LNCaP clone FGC (cell line): ENCODE measurements around the gene JPH2.

Experiments used
- DNase-seq: peaks from one replicate; pipeline ENCODE4 v3.0.0-alpha.2; 2011; ENCODE audit warnings: low read depth
- H3K4me3 ChIP-seq: 2 replicates; pipeline ENCODE4 v1.5.1; 2011; ENCODE audit warnings: mild to moderate bottlenecking, low read depth, low read length, control low read depth
- TF ChIP-seq, protein P1 (sequence below): IDR thresholded peaks from 2 replicates; pipeline ENCODE4 v1.5.1; 2012; ENCODE audit warnings: mild to moderate bottlenecking; ENCODE audit not compliant: control insufficient read depth, insufficient read depth; ENCODE audit errors: extremely low read depth

JPH2 gene

DNA sequence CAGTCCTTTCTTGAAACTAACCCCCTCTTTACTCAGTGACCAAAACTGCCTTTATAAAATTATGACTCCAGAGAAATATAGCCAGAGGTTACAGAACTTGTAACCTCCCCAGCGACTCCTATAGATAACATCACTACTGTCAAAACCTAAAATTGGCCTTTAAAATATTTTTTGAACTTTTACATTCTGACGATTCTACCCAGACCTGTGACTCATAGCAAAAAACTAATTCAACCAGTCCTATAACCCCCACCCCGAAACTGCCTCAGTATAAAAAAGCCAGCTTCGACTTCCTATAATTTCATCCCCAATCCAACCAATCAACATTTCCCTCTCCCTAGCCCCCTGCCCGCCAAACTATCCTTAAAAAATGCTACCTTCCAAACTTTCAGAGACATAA, 13.9 kb downstream of the JPH2 start:
- H3K4me3 ChIP-seq: no peak overlapping the region
- TF ChIP-seq, protein P1, sequence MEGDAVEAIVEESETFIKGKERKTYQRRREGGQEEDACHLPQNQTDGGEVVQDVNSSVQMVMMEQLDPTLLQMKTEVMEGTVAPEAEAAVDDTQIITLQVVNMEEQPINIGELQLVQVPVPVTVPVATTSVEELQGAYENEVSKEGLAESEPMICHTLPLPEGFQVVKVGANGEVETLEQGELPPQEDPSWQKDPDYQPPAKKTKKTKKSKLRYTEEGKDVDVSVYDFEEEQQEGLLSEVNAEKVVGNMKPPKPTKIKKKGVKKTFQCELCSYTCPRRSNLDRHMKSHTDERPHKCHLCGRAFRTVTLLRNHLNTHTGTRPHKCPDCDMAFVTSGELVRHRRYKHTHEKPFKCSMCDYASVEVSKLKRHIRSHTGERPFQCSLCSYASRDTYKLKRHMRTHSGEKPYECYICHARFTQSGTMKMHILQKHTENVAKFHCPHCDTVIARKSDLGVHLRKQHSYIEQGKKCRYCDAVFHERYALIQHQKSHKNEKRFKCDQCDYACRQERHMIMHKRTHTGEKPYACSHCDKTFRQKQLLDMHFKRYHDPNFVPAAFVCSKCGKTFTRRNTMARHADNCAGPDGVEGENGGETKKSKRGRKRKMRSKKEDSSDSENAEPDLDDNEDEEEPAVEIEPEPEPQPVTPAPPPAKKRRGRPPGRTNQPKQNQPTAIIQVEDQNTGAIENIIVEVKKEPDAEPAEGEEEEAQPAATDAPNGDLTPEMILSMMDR: no peak
- no peak for DNase-seq

GRCh38 chr20:44172572-44172950, 14.4 kb downstream of the JPH2 start:
- H3K4me3 ChIP-seq: no peak overlapping the region
- TF ChIP-seq, protein P1: no peak
- DNase-seq: no peak

DNA sequence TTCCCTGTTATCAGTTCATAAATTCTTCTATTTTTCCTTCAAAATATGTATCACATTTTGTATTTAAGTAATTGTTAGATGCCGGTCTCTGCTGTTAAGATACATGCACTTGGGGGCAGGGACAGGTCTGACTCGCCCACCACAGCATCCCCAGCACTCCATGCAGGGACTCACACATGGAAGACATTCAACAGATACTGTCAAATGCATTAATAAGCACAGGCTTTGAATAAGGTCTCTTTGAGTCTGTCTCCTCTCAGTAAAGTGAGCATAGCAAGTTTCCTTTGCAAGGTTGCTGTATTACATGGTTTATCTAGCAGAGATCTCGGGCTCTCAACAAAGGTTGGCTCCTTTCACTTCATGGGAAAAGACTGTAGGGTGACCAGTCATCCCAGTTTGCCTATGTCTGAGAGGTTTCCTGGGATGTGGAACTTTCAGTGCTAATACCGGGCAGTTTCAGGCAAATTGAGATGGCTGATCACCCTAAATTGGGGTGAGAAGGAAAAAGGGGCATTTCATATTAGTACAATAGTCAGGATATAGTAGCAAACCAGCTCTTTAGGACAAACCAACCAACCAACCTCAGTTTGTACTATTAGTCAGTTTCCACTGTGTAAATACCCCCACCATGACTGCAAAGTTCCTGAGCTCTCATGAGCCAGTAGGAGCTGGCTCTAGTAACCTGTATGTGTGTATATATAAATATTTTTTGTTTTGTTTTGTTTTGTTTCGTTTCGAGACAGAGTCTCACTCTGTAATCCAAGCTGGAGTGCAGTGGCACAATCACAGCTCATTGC, 15.0 kb downstream of the JPH2 start:
- H3K4me3 ChIP-seq: no peak overlapping the region
- TF ChIP-seq, protein P1: no peak
- no peak for DNase-seq

- H3K4me3 ChIP-seq: no peak overlapping the region
- TF ChIP-seq, protein P1: no peak
- DNase-seq: no peak
These were observed 16.1 kb downstream of the JPH2 start for GRCh38 chr20:44170816-44171410.

- no peak overlapping the region for H3K4me3 ChIP-seq
- TF ChIP-seq, protein P1: no peak
- no peak for DNase-seq
These were observed 19.3 kb downstream of the JPH2 start for GRCh38 chr20:44167736-44168135.

- TF ChIP-seq, protein P1: no peak
- H3K4me3 ChIP-seq: no peak overlapping the region
- no peak for DNase-seq
These were observed 20.5 kb downstream of the JPH2 start for GRCh38 chr20:44166477-44166876.

DNA sequence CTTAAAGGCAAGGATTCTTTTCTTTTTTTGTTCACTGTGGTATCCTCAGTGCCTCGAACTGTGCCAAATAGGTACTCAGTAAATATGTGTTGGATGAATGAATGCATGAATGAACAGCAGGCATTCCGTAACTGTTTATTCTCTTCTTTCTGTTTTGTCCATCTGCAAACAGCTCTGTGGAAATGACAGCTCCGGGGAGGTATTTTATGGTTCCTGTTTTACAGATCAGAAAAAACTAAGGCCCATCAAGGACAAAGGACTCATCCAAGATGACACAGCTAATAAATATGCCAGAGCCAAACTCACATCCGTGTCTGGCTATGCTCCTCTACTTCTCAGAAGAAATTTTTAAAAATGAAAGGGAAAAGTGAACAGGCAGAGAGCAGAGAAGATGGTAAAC, 21.0 kb downstream of the JPH2 start:
- H3K4me3 ChIP-seq: no peak overlapping the region
- TF ChIP-seq, protein P1: no peak
- DNase-seq: no peak
